ENCODE measurements around the gene C1orf52.
"Not testable (repeated sequence)": the region's sequence is repeated elsewhere in the genome, so short reads cannot be mapped to it uniquely, and the experiment has no call there.

Gene C1orf52

GRCh38 chr1:85277802-85278201 lies 18.3 kb upstream of the C1orf52 start:
- DNase-seq = no peak

- no peak for DNase-seq
These were observed 17.6 kb upstream of the C1orf52 start for GRCh38 chr1:85276978-85277639.

- peak; percentile 98 for DNase-seq
These were observed 16.9 kb upstream of the C1orf52 start, which contains the start of gene BCL10 for GRCh38 chr1:85276215-85276977. Gene BCL10 (minus strand): TSS chr1:85276632. CDS start chr1:85276352, 280 bp downstream.

GRCh38 chr1:85275701-85276214 lies 16.3 kb upstream of the C1orf52 start:
- peak; percentile 26 for DNase-seq

- DNase-seq = no peak
These were observed 15.5 kb upstream of the C1orf52 start for GRCh38 chr1:85274969-85275453.

- no peak for DNase-seq
These were observed 13.9 kb upstream of the C1orf52 start for GRCh38 chr1:85273397-85273796.

- DNase-seq = no peak
These were observed 9.5 kb upstream of the C1orf52 start for GRCh38 chr1:85268801-85269585.

GRCh38 chr1:85267313-85267712 lies 7.9 kb upstream of the C1orf52 start:
- no peak for DNase-seq

- no peak for DNase-seq
These were observed 4.7 kb upstream of the C1orf52 start for GRCh38 chr1:85264150-85264549.

GRCh38 chr1:85262985-85263384 lies 3.5 kb upstream of the C1orf52 start:
- DNase-seq = no peak

- DNase-seq = no peak
These were observed 431 bp upstream of the C1orf52 start for GRCh38 chr1:85259912-85260274.

GRCh38 chr1:85258536-85259117 lies 835 bp downstream of the C1orf52 start:
- DNase-seq = no peak

- DNase-seq = not testable (repeated sequence)
These were observed 10.4 kb downstream of the C1orf52 start for GRCh38 chr1:85249042-85249441.

- no peak for DNase-seq
These were observed 13.6 kb downstream of the C1orf52 start for GRCh38 chr1:85245891-85246290.

GRCh38 chr1:85245456-85245855 lies 14.0 kb downstream of the C1orf52 start:
- no peak for DNase-seq

GRCh38 chr1:85244271-85245061 lies 15.0 kb downstream of the C1orf52 start:
- no peak for DNase-seq

GRCh38 chr1:85243372-85243771 lies 16.1 kb downstream of the C1orf52 start:
- DNase-seq = no peak

GRCh38 chr1:85240643-85241042 lies 18.8 kb downstream of the C1orf52 start:
- DNase-seq = no peak

GRCh38 chr1:85240174-85240601 lies 19.3 kb downstream of the C1orf52 start:
- no peak for DNase-seq

GRCh38 chr1:85237613-85238012 lies 21.8 kb downstream of the C1orf52 start:
- DNase-seq = no peak

GRCh38 chr1:85230305-85230977 lies 29.0 kb downstream of the C1orf52 start:
- no peak for DNase-seq

All from activated naive CD4-positive, alpha-beta T cell treated with Interleukin-2 at 50 U/mL for 16 hours (primary cell).